Measurements from ENCODE around the gene FADS2.

- TF ChIP-seq, protein P1, sequence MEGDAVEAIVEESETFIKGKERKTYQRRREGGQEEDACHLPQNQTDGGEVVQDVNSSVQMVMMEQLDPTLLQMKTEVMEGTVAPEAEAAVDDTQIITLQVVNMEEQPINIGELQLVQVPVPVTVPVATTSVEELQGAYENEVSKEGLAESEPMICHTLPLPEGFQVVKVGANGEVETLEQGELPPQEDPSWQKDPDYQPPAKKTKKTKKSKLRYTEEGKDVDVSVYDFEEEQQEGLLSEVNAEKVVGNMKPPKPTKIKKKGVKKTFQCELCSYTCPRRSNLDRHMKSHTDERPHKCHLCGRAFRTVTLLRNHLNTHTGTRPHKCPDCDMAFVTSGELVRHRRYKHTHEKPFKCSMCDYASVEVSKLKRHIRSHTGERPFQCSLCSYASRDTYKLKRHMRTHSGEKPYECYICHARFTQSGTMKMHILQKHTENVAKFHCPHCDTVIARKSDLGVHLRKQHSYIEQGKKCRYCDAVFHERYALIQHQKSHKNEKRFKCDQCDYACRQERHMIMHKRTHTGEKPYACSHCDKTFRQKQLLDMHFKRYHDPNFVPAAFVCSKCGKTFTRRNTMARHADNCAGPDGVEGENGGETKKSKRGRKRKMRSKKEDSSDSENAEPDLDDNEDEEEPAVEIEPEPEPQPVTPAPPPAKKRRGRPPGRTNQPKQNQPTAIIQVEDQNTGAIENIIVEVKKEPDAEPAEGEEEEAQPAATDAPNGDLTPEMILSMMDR (IDR thresholded peaks at IDR 0.05), result peak; percentile 74 to 91 (median 82)
- no peak for TF ChIP-seq POLR2A (IDR thresholded peaks at IDR 0.05)
These were observed 43.1 kb downstream of the FADS2 start for GRCh38 chr11:61871158-61871597.
